ENCODE measurements around the gene ANXA4.
"Not testable (repeated sequence)": the region's sequence is repeated elsewhere in the genome, so short reads cannot be mapped to it uniquely, and the experiment has no call there.

Gene ANXA4

DNA sequence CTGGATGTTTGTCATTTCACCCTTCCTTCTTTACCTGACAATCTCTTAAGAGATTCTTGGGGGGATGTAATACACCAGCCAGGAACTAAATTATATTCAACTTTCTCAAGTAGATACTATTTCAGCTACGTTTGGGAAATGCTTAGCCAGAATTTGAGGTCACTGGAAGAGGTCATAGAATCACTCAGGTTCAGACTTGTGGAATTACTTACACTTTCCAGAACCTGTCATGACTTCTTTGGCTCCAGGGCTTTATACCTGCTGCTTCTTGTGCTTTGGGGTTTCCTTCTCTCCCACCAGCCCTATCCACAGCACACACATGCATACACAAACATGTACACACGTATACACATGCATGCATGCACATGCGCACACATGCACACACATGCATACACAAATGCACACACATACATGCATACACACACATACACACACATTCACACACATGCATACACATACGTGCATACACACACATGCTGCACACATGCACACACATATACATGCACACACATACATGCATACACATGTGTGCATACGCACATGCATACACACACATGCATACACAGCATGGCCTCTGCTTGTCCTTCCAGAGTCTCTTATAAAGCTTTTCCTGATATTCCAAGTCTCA is 23.5 kb upstream of the ANXA4 start:
- FAIRE-seq (no peak), DNase-seq (ENCODE audit: insufficient read length, low spot score) (no peak)

DNA sequence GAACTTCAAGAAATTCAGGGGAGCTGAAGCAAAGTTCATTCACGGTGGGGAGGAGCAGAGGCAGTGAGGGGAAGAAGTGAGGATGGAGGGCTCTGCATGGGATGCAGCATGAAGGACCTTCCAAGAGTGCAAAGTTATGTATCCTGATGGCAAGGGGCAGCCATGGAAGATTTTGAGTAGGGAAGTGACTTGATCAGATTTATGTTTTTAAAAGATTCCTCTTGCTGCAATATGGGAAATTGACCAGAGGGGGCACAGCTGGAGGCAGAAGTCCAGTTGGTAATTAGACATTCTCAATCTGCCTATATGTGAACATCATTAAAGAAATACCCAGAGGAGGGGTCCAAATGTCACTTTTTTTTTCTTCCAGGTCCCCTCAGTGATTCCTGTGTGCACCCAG is 21.5 kb upstream of the ANXA4 start:
- FAIRE-seq, result no peak
- DNase-seq (ENCODE audit: insufficient read length, low spot score), result no peak

DNA sequence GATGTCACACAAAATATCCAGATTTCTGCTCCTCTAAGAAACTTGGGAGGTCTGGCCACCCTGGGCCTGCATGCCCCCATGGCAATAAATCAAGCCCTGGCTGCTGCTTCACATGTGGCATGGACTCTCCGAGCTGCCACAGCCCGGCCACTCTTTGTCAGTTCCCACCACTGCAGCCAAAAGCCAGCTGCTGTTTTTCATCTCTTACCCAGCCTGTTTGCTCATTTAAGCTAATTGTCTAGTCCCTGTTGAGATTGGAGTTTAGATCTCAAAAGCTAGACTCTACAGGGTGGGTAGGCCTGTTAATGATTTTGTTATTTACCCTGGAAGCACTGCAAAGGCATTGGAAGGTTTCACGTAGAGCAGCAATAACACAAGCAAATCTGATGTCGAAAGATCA is 20.9 kb upstream of the ANXA4 start:
- DNase-seq (ENCODE audit: insufficient read length, low spot score), result no peak
- FAIRE-seq, result no peak

DNA sequence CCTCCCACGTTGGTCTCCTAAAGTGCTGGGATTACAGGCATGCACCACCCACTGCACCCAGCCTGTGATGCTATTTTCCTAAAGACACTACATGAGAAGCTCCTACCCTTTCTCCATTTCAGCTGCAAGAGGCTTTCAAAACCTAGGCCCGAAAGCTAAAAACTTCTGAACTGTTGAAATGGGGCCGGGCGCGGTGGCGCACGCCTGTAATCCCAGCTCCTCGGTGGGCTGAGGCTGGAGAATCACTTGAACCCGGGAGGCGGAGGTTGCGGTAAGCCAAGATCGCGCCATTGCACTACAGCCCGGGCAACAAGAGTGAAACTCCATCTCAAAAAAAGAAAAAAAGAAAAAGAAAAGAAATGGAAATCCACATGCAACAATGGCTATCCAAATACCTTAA is 18.1 kb upstream of the ANXA4 start:
- no peak for DNase-seq (ENCODE audit: insufficient read length, low spot score)
- FAIRE-seq, result no peak

DNA sequence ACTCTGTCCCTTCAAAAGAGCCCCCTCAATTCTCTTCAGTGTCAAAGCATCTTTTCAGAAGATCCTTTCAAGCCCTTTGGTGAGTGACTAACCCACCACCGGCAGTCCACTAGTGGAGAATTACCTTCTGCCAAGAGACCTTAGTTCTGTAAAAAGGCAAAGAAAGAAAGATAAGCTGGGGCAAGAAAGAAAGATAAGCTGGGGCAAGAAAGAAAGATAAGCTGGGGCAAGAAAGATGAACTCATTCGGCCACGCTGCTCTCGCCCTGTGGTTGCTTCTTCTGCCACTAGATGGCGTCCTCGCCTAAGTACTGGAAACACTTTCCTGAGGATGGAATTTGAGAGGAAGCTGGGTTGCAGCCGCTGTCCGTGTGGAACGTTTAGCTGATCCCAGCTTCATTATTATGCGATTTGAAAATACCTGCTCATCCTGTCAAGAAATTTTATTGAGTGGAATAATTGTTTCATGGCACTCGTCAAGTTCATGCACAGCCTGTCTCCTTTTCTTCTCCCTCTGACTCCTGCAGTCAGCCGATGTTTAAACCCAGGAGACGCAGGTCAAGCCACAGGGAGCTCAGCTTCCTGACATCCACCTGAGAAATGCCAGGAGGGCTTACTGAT is 17.3 kb upstream of the ANXA4 start:
- DNase-seq (ENCODE audit: insufficient read length, low spot score), result peak; percentile 53
- FAIRE-seq, result peak; percentile 99

DNA sequence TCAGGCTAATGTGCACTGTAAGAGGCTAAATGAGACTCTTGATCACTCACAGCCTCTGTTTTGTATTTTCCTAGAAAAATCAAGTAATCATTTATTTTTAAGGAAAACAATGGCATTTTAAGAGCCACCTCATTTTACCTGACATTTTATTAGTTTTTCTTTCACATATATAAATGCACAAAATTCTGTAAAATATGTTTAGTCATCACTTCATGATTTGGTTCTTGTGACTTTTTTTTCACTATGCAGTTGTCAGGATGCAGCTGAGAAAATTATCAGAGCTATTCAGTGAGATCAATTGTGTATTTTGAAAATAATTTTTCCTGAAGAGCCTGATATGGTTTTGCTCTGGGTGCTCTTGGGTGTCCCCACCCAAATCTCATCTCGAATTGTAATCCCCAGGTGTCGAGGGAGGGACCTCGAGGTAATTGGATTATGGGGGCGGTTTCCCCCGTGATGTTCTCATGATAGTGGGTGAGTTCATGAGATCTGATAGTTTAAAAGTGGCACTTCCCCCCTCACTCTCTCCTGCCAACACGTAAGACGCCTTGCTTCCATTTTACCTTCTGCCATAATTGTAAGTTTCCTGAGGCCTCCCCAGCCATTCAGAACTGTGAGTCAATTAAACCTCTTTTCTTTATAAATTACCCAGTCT is 16.1 kb upstream of the ANXA4 start:
- FAIRE-seq (no peak), DNase-seq (ENCODE audit: insufficient read length, low spot score) (no peak)

DNA sequence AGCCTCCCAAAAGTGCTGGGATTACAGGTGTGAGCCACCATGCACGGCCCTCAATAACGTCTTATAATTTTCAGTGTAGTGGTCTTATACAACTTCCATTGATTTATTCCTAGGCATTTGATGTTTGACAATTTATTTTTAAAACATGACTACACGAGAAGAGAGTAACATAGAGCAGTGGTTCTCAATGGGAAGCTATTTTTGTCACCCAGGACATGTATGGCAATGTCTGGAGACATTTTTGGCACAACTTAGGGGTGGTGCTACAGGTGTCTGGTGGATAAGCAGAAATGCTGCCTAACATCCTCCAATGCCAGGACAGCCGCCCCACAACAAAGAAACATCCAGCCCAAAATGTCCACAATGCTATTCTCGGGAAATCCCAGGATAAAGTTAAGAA is 12.7 kb upstream of the ANXA4 start:
- no peak for FAIRE-seq

DNA sequence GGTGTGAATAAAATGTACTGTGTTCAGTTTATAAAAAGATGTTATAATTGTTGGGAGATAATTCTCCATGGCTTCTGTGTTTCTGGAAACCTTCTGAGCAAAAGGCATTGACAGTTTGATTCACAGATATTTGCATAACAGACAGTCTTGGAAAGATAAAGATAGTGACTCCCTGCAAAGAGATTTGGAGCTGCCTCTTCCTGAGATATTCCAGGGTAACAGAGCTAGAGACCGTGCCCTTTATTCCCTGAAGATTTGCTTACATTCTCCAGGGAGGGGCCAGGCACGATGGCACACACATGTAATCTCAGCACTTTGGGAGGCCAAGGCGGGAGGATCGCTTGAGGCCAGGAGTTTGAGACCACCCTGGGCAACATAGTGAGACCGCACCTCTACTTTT is 12.2 kb upstream of the ANXA4 start:
- no peak for FAIRE-seq
- DNase-seq (ENCODE audit: insufficient read length, low spot score), result no peak

More for the DNA sequence above, 12.7 kb upstream of the ANXA4 start:
- DNase-seq (ENCODE audit: insufficient read length, low spot score), result no peak

DNA sequence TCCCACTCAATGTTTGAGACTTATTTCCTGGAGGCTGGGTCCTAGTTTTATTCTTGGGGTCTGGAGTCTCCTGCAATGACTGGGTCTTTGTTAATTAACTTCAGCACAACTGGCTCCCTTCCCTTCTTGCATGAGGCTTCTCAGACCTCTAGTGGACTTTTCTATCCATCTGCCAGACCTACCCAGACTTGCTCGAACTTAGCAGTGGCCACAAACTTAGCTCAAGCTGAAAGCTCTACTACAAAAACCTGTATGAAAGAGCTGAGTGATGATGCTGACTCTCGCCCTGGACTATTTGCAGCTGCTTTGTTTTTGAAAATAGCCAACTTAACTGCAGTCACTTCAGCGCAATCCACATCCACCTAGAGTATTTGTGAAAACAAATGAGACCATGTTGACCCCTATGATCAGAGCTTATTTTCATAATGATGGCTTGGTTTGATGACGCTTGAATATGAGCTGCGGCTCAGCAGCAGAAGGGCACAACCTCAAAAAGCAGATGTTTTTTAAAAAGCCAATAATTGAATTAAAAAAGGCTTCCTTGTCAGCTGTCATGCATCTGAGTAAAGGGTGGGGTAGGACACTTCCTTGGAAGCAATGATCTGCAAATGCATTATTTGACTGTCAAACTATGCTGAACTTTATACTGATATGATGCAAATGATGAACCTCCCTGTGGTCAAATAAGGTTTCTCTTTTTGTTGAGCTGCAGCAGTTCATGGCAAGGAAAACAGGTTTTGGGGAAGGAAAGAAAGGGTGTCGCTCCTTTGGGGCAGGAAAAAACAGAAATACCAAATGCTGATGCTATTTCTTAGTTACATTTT is 10.6 kb upstream of the ANXA4 start:
- no peak for DNase-seq (ENCODE audit: insufficient read length, low spot score)
- FAIRE-seq, result peak; percentile 85

DNA sequence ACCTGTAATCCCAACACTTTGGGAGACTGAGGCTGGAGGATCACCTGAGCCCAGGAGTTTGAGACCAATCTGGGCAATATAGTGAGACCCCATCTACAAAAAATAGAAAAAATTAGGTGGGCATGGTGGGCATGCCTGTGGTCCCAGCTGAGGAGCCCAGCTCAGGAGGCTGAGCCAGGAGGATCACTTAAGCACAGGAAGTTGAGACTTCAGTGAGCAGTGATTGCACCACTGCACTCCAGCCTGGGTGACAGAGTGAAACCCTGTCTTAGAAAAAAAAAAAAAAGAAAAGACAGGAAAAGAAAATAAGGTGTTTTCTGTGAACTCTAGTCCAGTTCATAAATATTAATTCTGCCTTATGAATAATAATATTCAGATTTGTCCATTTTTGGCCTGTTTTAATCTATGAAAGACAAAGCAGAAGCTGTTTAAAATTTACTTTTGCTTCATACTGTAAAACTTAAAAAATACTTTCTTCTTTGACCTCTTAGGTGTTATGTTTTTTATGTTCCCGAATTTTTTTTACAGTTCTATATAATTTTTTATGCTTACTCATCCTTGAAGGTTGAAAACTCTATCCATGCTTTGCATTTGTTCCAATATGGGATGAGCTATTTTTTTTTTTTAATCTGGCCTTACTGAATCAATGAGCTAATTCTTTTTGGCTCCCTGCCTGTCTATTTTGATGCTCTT is 8.4 kb upstream of the ANXA4 start:
- FAIRE-seq (peak; percentile 26), DNase-seq (ENCODE audit: insufficient read length, low spot score) (no peak)

DNA sequence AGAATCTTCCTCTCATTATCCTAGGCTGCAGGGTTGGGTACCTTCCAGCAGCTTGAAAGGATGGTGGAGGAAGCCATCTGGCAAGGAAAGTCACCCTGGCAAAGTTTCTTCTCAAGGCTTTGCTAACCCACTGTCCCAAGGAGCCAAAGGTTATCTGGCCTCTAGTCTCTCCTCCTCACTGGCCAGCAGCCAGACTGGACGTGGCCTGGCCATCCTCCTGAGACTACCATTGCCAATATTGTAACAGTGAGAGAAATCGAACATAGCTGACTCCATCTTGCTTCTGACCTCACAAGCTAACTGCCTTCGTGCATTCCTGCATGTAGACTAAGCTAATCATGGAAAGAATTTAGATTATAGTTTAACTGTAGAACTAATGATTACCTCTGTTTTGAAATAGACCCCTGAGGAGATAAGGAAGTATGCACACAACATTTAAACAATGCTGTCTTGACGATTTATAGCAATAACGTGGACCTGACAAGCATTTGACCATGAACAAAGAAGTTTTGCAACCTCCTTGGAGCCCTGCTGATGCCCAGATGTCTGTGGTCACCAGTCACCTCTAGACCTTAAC is 7.8 kb upstream of the ANXA4 start:
- DNase-seq (ENCODE audit: insufficient read length, low spot score) (no peak), FAIRE-seq (peak; percentile 23)

DNA sequence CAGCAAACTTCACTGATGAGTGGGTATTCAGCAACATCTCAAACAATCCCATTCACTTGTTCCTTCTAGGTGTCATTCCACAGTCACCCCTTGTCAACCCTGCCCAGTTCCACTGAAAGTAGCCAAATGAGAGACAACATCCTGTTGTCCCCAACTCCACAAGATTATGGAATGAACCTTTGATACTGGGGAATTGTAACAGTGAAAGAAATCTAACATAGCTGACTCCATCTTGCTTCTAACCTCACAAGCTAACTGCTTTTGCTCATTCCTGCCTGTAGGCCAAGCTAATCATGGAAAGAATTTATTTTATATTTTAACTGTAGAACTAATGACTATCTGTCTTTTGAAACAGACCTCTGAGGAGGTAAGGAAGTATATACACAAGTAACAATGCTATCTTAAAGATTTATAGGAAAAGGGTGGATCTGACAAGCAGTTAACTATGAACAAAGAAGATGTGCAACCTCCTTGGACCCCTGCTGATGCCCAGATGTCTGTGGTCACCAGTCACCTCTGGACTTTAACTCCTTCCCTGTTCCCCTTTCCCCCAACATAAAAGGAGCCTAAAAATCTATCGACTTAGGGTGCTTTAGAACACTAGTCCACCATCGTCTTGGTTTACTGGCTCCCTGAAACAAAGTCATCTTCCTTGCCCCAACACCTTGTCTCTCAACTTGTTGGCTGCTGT is 6.9 kb upstream of the ANXA4 start:
- DNase-seq (ENCODE audit: insufficient read length, low spot score) (no peak), FAIRE-seq (peak; percentile 26)

DNA sequence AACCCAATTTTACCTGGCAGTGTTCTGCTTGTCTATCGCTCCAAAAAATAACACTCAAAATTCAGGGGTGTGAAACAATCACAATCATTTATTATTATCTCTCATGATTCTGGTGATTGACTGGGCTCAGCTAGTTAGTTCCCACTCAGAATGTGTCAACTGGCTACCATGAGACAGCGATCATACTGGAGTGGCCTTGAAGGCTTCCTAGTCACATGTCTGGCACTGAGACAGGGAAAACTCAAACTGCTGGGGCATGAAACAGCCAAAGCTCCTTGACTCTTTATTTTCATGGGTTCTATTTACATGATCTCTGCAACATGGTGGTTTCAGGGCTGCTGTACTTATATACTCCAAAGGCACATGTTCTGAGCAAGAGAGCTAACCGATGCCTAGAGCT is 6.2 kb upstream of the ANXA4 start:
- no peak for FAIRE-seq
- DNase-seq (ENCODE audit: insufficient read length, low spot score), result no peak

DNA sequence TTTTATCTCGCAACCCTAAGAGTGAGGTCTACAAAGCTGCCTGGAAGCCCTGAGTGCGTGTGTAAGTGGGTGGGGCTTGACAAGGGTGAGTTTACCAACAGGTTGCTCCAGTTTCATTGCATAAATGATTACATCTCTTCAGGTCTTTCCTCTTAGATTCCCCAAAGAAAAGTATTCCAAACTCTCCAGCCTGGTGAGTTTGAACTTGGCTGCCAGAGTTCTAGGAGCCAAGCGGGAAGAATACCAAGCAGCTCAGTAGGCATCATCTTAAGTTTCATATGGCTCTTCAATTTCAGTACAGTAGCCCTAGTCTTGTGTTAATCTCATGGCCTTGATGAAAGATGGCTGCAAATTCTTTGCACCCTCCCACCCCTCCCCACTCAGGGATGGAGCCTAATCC is 3.8 kb upstream of the ANXA4 start:
- FAIRE-seq; DNase-seq (ENCODE audit: insufficient read length, low spot score): not testable (repeated sequence)

DNA sequence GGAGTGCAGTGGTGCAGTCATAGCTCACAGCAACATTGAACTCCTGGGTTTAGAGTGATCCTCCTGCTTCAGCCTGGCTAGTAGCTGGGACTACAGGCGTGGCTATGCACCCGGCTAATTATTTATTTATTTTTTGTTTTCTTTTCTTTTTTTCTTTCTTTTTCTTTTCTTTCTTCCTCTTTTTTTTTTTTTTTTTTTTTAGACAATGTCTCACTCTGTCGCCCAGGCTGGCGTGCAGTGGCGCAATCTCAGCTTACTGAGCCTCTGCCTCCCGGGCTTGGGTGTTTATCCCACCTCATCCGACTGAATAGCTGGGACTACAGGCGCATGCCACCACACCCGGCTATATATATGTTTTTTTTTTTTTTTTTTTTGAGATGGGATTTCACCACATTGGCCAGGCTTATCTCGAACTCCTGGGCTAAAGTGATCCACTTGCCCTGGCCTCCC is 1.4 kb upstream of the ANXA4 start:
- DNase-seq (ENCODE audit: insufficient read length, low spot score), result no peak
- FAIRE-seq, result no peak

DNA sequence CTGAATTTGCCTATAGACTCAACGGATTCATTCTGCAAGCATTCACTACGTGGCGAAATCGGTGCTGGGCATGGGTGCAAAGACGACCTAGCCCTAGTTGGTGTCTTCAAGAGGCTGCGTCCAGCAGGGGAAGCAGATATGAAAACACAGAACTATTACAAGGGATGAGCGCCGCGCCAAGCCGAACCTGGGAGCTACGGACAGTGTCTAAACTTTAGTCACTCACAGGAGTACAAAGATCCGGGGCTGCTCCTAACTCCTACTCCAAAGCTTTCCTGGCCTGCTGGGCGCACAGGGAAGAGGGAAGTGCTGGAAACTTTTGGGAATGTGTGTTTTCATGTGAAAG is 732 bp upstream of the ANXA4 start:
- peak; percentile 81 for FAIRE-seq

DNA sequence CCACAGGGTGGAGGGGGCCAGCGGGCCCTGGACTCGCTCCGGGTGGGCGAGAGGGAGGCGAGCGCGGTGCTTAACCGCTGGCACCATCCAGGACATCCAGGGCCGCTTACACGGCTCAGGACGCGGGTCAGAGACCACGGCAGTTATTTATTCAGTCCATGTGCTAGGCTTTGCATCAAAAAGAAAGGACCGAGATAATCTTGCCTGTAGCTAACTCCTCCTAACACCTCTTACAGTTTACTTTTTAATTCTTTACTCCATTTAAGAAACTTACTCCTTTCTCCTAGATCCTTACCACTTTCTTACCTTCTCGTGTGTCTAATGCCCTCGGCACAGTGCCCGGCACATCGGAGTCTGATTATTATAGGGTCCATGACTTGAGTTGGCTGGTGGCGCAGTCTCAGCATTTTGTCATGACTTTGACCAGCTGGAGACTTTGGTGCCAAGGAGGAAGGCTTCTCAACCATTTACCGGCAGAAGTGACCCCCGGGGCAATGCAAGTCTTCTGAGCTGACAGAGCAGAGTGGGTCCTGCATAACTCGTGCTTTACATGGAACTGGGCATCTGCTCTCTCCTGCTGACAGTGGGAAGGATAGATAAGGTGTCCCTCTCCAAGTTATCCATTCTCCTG is 503 bp downstream of the ANXA4 start:
- DNase-seq (ENCODE audit: insufficient read length, low spot score), result no peak

More for the DNA sequence above, 732 bp upstream of the ANXA4 start:
- DNase-seq (ENCODE audit: insufficient read length, low spot score), result peak; percentile 43

DNA sequence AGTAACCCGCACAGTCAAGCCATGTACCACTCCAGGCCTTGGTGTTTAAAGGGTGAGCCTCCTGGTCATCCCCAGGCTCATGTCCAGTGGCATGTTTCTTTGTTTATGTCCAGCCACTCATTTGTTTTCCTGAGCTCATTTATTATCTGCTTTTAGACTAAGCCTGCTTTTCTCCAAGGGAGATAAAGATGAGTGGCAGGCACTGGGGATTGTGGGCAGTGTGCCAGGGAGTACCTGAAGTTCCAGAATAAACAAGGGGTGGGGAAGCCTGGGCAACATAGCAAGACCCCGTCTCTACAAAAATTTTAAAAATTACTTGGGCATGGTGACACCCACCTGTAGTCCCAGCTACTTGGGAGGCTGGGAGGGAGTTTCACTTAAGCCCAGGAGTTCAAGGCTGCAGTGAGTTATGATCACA is 1.9 kb downstream of the ANXA4 start:
- no peak for FAIRE-seq
- DNase-seq (ENCODE audit: insufficient read length, low spot score), result no peak

More for the DNA sequence above, 503 bp downstream of the ANXA4 start:
- no peak for FAIRE-seq

DNA sequence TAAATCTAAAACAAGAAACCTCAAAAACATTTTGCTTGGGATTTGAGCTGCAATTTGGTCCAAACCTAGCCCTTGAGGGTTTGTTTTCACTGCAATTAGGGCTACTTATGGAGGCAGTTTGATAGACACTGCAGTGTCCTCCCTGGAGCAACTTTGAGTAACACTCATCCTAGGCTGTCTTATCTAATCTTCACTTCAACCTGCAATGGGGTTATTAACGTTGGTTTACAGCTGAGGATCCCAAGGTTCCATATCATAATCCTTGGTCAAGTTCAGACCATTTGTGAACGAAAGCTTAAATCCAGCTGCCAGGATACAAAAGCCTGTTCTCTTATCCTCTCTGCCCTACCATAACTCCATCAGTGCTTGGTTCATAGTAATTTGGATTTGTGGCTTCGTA is 2.5 kb downstream of the ANXA4 start:
- DNase-seq (ENCODE audit: insufficient read length, low spot score) (no peak), FAIRE-seq (no peak)

Data from GM19239 (cell line).